Fibroblast of skin of right biceps (primary cell): Measurements from ENCODE around the gene SUPT6H.
"Not testable (repeated sequence)": the region's sequence is repeated elsewhere in the genome, so short reads cannot be mapped to it uniquely, and the experiment has no call there.

Source experiments
- DNase-seq: peaks from one replicate; pipeline ENCODE4 v3.0.0-alpha.2; 2013

Gene SUPT6H

GRCh38 chr17:28703552-28704218 is 41.7 kb downstream of the SUPT6H start:
- no peak for DNase-seq

GRCh38 chr17:28704219-28704858 is 42.3 kb downstream of the SUPT6H start:
- DNase-seq: no peak

- no peak for DNase-seq
These were observed 43.2 kb downstream of the SUPT6H start for GRCh38 chr17:28705074-28705659.

GRCh38 chr17:28705728-28706334 is 43.8 kb downstream of the SUPT6H start:
- no peak for DNase-seq

GRCh38 chr17:28706471-28707338 is 44.7 kb downstream of the SUPT6H start:
- no peak for DNase-seq

- no peak for DNase-seq
These were observed 45.3 kb downstream of the SUPT6H start for GRCh38 chr17:28707339-28707720.

GRCh38 chr17:28710861-28711722 is 49.1 kb downstream of the SUPT6H start:
- peak; percentile 93 for DNase-seq

GRCh38 chr17:28711723-28712031 is 49.7 kb downstream of the SUPT6H start, which contains the start of gene PROCA1:
Gene PROCA1, minus strand, starts transcription at chr17:28711888. Its CDS starts 228 bp downstream, at chr17:28711660.
- no peak for DNase-seq

GRCh38 chr17:28712032-28712704 is 50.2 kb downstream of the SUPT6H start:
- peak; percentile 36 for DNase-seq

GRCh38 chr17:28712705-28713415 is 50.9 kb downstream of the SUPT6H start:
- DNase-seq: no peak

- no peak for DNase-seq
These were observed 52.3 kb downstream of the SUPT6H start for GRCh38 chr17:28714281-28714680.

GRCh38 chr17:28715217-28715616 is 53.2 kb downstream of the SUPT6H start:
- DNase-seq: no peak

GRCh38 chr17:28716740-28717577 is 55.0 kb downstream of the SUPT6H start:
- DNase-seq: peak; percentile 55

GRCh38 chr17:28717578-28718332 is 55.8 kb downstream of the SUPT6H start, which contains the start of gene RAB34:
Gene RAB34, minus strand, starts transcription at chr17:28717868. Its CDS starts 602 bp downstream, at chr17:28717266.
- peak; percentile 94 for DNase-seq

GRCh38 chr17:28718333-28719020 is 56.5 kb downstream of the SUPT6H start:
- DNase-seq: peak; percentile 69

GRCh38 chr17:28719021-28719433 is 57.0 kb downstream of the SUPT6H start:
- DNase-seq: no peak

- no peak for DNase-seq
These were observed 58.4 kb downstream of the SUPT6H start for GRCh38 chr17:28720247-28720996.

GRCh38 chr17:28720997-28721329 is 59.0 kb downstream of the SUPT6H start:
- DNase-seq: not testable (repeated sequence)
